ENCODE data around the gene NCAPH2.
A peak's percentile ranks its signal among the peaks of the same experiment; 100 is the strongest.

The NCAPH2 gene

GRCh38 chr22:50507991-50508884 lies at the start of gene NCAPH2 (continued):
- peak; percentile 92 for TF ChIP-seq INSM2 (tag by site-specific recombination; IDR thresholded peaks at IDR 0.05)
- TF ChIP-seq ZNF830 (tag by site-specific recombination; IDR thresholded peaks at IDR 0.05; ENCODE audit: low read depth) = no peak
- no peak for TF ChIP-seq ZNF26 (tag by site-specific recombination; IDR thresholded peaks at IDR 0.05)
- TF ChIP-seq ZNF76 (tag by site-specific recombination; IDR thresholded peaks at IDR 0.05; ENCODE audit: borderline replicate concordance, low read depth) = peak; percentile 73
- TF ChIP-seq ZNF423 (tag by site-specific recombination; IDR thresholded peaks at IDR 0.05) = no peak
- 0 out of 2 replicates have a peak, but pooled peaks have one; percentile 57 for TF ChIP-seq ZSCAN23 (tag by site-specific recombination; IDR thresholded peaks at IDR 0.05)
- TF ChIP-seq REPIN1 (tag by site-specific recombination; IDR thresholded peaks at IDR 0.05; ENCODE audit: low read depth) = no peak
- no peak; the same call in 1 of the 2 replicates for TF ChIP-seq ZNF449 (tag by site-specific recombination; IDR thresholded peaks at IDR 0.05)
- no peak for TF ChIP-seq ZNF768 (tag by site-specific recombination; IDR thresholded peaks at IDR 0.05)
- TF ChIP-seq ZBTB48 (tag by site-specific recombination; IDR thresholded peaks at IDR 0.05) = peak; percentile 53
- TF ChIP-seq ZNF48 (tag by site-specific recombination; IDR thresholded peaks at IDR 0.05) = no peak
- TF ChIP-seq ZNF404 (tag by site-specific recombination; IDR thresholded peaks at IDR 0.05) = no peak
- peak; percentile 84 for TF ChIP-seq SP7 (tag by site-specific recombination; IDR thresholded peaks at IDR 0.05)
- no peak for TF ChIP-seq ZNF16 (tag by site-specific recombination; IDR thresholded peaks at IDR 0.05; ENCODE audit: low read depth)
- TF ChIP-seq ZXDB (tag by site-specific recombination; IDR thresholded peaks at IDR 0.05) = peak; percentile 93
- TF ChIP-seq ZNF155 (tag by site-specific recombination; IDR thresholded peaks at IDR 0.05) = no peak
- TF ChIP-seq, protein P1, sequence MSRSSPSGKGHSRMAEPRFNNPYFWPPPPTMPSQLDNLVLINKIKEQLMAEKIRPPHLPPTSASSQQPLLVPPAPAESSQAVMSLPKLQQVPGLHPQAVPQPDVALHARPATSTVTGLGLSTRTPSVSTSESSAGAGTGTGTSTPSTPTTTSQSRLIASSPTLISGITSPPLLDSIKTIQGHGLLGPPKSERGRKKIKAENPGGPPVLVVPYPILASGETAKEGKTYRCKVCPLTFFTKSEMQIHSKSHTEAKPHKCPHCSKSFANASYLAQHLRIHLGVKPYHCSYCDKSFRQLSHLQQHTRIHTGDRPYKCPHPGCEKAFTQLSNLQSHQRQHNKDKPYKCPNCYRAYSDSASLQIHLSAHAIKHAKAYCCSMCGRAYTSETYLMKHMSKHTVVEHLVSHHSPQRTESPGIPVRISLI (tag by site-specific recombination; IDR thresholded peaks at IDR 0.05) = no peak
- no peak for TF ChIP-seq ZNF670 (tag by site-specific recombination; IDR thresholded peaks at IDR 0.05; ENCODE audit: low read depth)
- no peak for TF ChIP-seq ZNF121 (tag by site-specific recombination; IDR thresholded peaks at IDR 0.05)
- TF ChIP-seq RBAK (tag by site-specific recombination; IDR thresholded peaks at IDR 0.05) = no peak
- TF ChIP-seq ZNF707 (tag by site-specific recombination; IDR thresholded peaks at IDR 0.05) = no peak
- no peak for TF ChIP-seq ZNF223 (tag by site-specific recombination; IDR thresholded peaks at IDR 0.05)
- TF ChIP-seq, protein P2, sequence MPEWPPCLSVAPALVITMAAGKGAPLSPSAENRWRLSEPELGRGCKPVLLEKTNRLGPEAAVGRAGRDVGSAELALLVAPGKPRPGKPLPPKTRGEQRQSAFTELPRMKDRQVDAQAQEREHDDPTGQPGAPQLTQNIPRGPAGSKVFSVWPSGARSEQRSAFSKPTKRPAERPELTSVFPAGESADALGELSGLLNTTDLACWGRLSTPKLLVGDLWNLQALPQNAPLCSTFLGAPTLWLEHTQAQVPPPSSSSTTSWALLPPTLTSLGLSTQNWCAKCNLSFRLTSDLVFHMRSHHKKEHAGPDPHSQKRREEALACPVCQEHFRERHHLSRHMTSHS (tag by site-specific recombination; IDR thresholded peaks at IDR 0.05) = no peak
- TF ChIP-seq ZNF701 (tag by site-specific recombination; IDR thresholded peaks at IDR 0.05) = no peak
- TF ChIP-seq BCL11A (tag by site-specific recombination; IDR thresholded peaks at IDR 0.05; ENCODE audit: low read depth) = no peak
- no peak for TF ChIP-seq ZNF214 (tag by site-specific recombination; IDR thresholded peaks at IDR 0.05; ENCODE audit: borderline replicate concordance)
- TF ChIP-seq ZSCAN18 (tag by site-specific recombination; IDR thresholded peaks at IDR 0.05) = peak; percentile 77; the same call in 1 of the 2 replicates
- no peak for TF ChIP-seq ZNF521 (tag by site-specific recombination; IDR thresholded peaks at IDR 0.05)
- TF ChIP-seq ZNF654 (tag by site-specific recombination; IDR thresholded peaks at IDR 0.05; ENCODE audit: low read depth) = no peak
- peak; percentile 63 for TF ChIP-seq ZBTB17 (tag by site-specific recombination; IDR thresholded peaks at IDR 0.05)
- TF ChIP-seq ZNF645 (tag by site-specific recombination; IDR thresholded peaks at IDR 0.05) = no peak
